Activated T-helper 17 cell treated with anti-CD3 and anti-CD28 coated beads, Interleukin-2, amount 50 U/mL, for 72 hours (primary cell): ENCODE results near the gene TAS2R41. TPM values are rescaled to one million over a fixed set of nuclear protein-coding genes. Genes with fewer than 3 reads are reported as not detected.
"Not testable (repeated sequence)": the region's sequence is repeated elsewhere in the genome, so short reads cannot be mapped to it uniquely, and the experiment has no call there.

ENCODE experiments used
- ATAC-seq: fragments of 150-1000 bp; cut with Tn5 transposase; replicated peaks from 2 replicates; pipeline ENCODE4 v1.10.0; 2021; ENCODE audit warnings: mild to moderate bottlenecking, moderate library complexity
- H3K27ac Mint-ChIP-seq: one replicate; pipeline ENCODE4 v1.8.0; 2022; ENCODE audit warnings: mixed read lengths
- H3K27me3 Mint-ChIP-seq: one replicate; pipeline ENCODE4 v1.8.0; 2022; ENCODE audit warnings: mixed read lengths
- H3K36me3 Mint-ChIP-seq: one replicate; pipeline ENCODE4 v1.8.0; 2022; ENCODE audit warnings: low read depth, mild to moderate bottlenecking, mixed read lengths
- H3K4me1 Mint-ChIP-seq: one replicate; pipeline ENCODE4 v1.8.0; 2022; ENCODE audit warnings: mixed read lengths
- H3K4me3 Mint-ChIP-seq: one replicate; pipeline ENCODE4 v1.8.0; 2022; ENCODE audit warnings: mild to moderate bottlenecking, mixed read lengths
- H3K9me3 Mint-ChIP-seq: one replicate; pipeline ENCODE4 v1.8.0; 2022; ENCODE audit warnings: mixed read lengths
- total RNA-seq, 2 donors: library from RNA; stranded (reverse); gene quantifications; one replicate each; pipeline ENCODE4 v1.2.3, GENCODE V29; 2022

The TAS2R41 gene
- total RNA-seq, 2 donors from 2014 or later: not detected

DNA sequence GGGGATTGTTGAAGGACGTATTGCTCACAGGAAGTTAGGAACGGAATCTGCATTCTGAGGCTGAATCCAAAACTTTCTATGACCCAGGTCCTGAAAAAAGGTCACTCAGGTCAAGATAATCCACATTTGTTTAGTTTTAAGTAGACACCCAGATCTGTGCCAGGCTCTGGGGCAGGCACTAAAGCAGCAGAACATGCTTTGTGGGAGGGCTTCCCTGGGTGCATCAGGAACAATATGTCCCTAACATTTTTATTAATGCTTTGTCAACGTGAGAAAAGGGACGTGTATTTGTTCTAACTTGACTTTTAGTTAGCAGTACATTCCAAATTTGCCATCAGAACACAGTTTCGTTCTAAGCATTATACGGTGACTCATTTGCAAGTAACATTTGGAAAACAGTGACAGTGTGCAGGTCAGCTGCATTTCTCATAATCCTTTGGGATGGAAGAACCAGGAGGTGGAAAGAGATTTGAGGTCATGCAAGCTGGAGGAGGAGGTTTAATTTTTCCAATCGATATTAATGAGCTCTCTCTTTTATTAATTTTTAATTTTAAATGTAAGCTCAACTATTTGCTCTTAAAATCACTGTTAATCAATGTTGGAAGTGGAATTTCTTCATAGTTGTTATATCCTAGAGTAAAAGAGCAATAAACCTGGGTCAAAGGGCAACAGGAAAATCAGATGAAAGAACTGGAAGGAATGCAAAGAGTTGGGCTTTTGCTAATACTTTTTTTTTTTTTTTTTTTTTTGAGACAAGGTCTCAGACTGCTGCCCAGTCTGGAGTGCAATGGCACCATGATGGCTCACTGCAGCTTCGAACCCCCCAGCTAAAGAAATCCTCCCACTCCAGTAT is 35.0 kb downstream of the TAS2R41 start:
- Mint-ChIP-seq H3K36me3 (no peaks in the 10 kb centered on the region), H3K27me3 (no peaks in the 10 kb centered on the region), H3K4me1 (no peaks in the 10 kb centered on the region), H3K4me3 (no peak overlapping the region), H3K9me3 (no peaks in the 10 kb centered on the region), H3K27ac (no peak overlapping the region)
- no peak for ATAC-seq

DNA sequence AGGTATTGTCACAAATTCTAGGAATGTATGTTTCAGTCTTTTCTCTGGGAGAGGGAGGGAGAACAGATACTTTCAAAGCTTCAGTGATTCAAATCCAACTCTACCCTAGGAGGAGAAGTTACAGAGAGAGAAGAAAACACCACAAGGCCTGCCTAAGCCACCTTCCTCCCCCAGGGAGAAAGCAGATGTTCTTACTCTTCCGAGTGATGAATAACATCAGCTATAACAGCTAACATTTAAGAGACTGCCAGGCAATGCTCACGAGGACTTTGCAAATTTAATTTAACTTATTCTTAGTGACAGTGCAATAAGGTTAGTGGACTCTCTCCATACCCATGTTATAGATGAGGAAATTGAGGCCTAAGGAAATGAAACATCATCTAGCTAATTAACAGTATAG is 36.8 kb downstream of the TAS2R41 start:
- Mint-ChIP-seq H3K36me3 (no peaks in the 10 kb centered on the region), H3K27me3 (no peaks in the 10 kb centered on the region), H3K9me3 (no peaks in the 10 kb centered on the region), H3K4me3 (no peak overlapping the region), H3K4me1 (no peaks in the 10 kb centered on the region), H3K27ac (no peak overlapping the region)
- no peak for ATAC-seq

DNA sequence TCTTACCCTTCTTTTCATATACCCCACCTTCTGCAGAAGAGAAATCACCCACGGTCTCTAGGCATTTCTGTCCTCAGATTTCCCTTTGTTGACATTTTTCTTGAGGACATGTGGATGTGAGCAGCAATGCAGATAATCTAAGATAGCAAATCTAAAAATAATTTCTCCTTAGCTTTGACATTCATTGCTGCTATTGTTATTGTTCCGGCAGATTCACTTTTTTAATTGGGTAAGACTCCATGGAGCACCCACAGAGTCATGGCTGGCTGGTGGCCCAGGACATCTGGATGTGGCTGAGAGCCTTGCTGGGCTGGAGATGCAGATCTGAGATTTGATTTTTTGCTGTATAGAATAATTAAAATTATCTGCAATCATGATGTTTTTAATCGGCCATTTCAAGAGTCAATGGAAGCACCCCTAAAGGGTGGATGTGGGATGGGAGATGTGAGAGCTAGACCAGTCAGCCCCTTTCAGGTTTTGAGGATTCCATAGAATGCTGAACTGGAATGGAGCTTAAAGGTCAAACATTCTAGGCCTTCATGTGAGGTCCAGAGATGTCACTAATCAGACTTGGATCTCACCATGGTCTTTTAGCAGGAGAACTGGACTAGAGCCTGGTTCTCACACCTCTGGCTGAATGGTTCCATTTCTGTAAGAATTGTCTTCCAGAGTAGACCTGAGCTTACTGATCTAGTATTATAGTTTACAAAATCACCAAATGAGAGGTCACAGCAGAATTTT is 37.5 kb downstream of the TAS2R41 start:
- Mint-ChIP-seq H3K4me1 (no peaks in the 10 kb centered on the region), H3K27me3 (no peaks in the 10 kb centered on the region), H3K4me3 (no peak overlapping the region), H3K36me3 (no peaks in the 10 kb centered on the region), H3K9me3 (no peaks in the 10 kb centered on the region), H3K27ac (no peak overlapping the region)
- ATAC-seq: no peak

DNA sequence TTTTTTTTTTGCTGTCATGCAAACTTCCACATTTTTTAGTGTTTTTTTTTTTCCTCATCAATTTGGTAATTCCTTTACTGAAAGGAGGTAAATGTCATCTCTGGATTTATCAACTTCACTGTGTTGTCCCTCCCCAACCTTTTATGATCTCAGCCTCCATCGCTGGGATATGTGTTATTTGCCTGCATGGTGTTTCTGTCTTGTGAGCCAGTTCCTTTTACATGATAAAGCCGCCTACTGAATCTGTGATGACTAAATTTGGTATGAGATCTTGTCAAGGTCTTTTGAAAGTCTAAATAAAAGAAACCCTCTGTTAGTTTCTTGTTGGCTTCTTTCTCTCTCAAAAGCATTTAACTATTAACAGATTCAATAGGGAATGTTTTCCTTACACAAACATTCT is 39.3 kb downstream of the TAS2R41 start:
- no peak overlapping the region for H3K27ac Mint-ChIP-seq
- no peaks in the 10 kb centered on the region for H3K36me3 Mint-ChIP-seq
- no peaks in the 10 kb centered on the region for H3K4me1 Mint-ChIP-seq
- H3K4me3 Mint-ChIP-seq: no peak overlapping the region
- ATAC-seq: no peak
- H3K27me3 Mint-ChIP-seq: no peaks in the 10 kb centered on the region
- no peaks in the 10 kb centered on the region for H3K9me3 Mint-ChIP-seq

DNA sequence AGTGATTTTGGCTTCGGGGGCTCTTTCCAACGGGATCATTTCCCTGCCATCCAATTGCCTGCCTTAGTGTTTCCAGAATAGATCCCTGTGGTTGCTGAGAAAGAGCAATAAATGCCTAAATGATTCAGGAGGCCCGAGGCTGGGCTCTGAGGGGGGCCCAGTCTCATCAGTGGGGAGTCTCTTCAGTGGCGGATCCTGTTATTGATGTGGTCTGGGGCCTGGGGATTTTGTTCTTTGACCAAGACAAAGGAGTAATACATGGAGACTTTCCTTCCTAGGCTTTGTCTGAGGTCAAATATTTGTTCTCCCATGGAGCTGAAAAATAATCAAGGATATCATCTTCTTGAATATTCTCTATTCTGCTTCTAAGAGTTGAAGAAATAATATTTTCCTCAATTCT is 40.8 kb downstream of the TAS2R41 start:
- no peaks in the 10 kb centered on the region for H3K36me3 Mint-ChIP-seq
- H3K27ac Mint-ChIP-seq: no peak overlapping the region
- no peaks in the 10 kb centered on the region for H3K9me3 Mint-ChIP-seq
- H3K4me3 Mint-ChIP-seq: no peak overlapping the region
- H3K4me1 Mint-ChIP-seq: no peaks in the 10 kb centered on the region
- ATAC-seq: no peak
- H3K27me3 Mint-ChIP-seq: no peaks in the 10 kb centered on the region

DNA sequence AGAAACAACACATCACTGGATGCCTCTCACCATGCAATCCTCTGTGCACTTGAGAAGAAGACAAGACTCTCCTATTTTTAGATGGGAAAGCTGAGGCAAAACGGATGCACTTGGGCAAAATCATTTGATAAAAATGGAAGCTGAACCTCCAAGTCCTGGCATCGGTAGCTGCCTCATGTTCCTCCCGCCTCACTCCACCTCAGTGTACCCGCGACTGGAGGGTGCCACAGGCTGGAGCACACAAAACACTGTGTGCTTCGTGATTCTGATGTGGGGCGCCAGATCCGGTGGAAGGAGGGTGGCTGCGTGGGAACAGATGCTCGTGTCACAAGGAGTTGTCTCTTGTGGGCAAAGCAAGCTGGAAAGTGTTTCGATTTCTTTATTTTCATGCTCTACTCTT is 41.3 kb downstream of the TAS2R41 start:
- Mint-ChIP-seq H3K27me3 (no peaks in the 10 kb centered on the region), H3K9me3 (no peaks in the 10 kb centered on the region), H3K27ac (no peak overlapping the region), H3K4me1 (no peaks in the 10 kb centered on the region), H3K4me3 (no peak overlapping the region), H3K36me3 (no peaks in the 10 kb centered on the region)
- ATAC-seq: no peak

DNA sequence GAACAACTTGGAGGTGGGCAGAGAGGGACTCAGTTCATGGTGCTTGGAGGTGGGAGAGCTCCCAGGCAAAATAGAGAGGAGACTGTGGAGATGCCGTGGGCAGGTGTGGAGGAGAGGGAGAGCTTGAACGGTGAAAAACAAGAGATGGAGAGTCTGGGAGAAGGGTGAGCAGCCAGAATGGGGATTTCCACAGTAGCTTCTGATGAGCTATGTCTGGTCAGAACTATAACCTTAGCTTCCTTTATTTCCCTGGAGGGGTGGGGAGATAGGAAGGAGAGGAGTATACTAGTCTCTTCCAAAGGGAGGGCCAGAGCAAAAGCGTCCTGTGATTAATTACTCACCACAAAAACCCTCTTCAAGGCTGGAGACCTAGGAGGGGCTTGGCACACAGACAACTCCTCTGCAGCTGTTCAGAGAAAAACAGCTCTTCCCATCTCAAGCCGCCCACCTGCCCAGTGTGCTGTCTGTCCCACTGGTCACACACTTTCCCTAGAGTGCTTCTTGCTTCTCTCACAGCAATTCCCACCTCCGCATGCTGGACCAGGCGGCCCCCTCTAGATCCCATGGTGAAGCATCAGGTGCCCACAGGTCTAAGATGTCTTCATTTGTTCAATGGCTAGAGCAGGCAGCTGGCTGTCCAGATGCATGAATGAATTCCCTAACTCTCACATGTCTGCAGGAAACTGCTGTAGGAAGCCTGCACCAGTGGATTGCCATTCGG is 41.9 kb downstream of the TAS2R41 start:
- ATAC-seq: no peak
- H3K27me3 Mint-ChIP-seq: no peaks in the 10 kb centered on the region
- no peaks in the 10 kb centered on the region for H3K36me3 Mint-ChIP-seq
- H3K9me3 Mint-ChIP-seq: no peaks in the 10 kb centered on the region
- no peak overlapping the region for H3K27ac Mint-ChIP-seq
- no peaks in the 10 kb centered on the region for H3K4me1 Mint-ChIP-seq
- no peak overlapping the region for H3K4me3 Mint-ChIP-seq

DNA sequence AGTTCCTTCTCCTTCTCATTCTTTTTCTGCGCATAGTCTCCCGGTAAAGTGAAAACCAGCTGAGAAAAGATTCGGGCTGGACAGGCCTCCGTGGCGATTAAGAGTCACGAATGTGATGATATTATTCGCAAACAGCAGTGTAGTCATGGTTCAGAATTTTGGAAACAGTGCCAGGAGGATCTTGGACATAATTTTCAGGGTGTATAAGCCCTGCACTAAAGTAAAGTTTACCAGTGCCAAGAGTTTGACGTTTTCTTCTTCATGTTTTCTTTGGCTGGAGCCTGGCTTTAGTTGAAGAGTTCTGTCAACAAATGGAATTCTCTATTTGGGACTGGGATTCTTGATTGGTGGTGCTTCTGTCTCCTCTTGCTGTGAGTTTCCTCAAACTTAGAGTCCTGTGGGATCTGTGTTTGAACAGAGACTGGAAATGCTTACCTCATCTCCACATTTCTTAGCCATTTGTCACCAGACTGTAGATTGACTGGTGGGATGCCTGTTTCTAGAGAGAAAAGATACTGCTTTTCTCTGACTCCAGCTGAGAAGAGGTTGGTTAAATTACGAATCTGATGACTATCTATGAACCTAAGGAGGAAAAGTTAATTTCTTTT is 44.7 kb downstream of the TAS2R41 start:
- not testable (repeated sequence) for ATAC-seq, H3K4me3 Mint-ChIP-seq, H3K27me3 Mint-ChIP-seq, H3K27ac Mint-ChIP-seq, H3K4me1 Mint-ChIP-seq, H3K36me3 Mint-ChIP-seq, H3K9me3 Mint-ChIP-seq

Other genes starting within 250 kb of the TAS2R41 start
- gene GSTK1, start 214.4 kb upstream of the TAS2R41 start, total RNA-seq: 100 to 1,000 TPM; 214 to 269 TPM
- 1 to 10 TPM in 1 of 2 donors, under 1 TPM in 1; 0.86 to 1.9 TPM for gene TMEM139, start 192.9 kb upstream of the TAS2R41 start, total RNA-seq
- 100 to 1,000 TPM; 110 to 119 TPM for gene CASP2, start 189.5 kb upstream of the TAS2R41 start, total RNA-seq
- under 1 TPM in 1 of 2 donors, not detected in 1; 0.11 TPM for gene CLCN1, start 161.8 kb upstream of the TAS2R41 start, total RNA-seq
- gene FAM131B, start 115.2 kb upstream of the TAS2R41 start, total RNA-seq: 1 to 10 TPM in 1 of 2 donors, under 1 TPM in 1; 0.85 to 1.1 TPM
- gene ZYX, start 96.5 kb upstream of the TAS2R41 start, total RNA-seq: 100 to 1,000 TPM; 116 to 146 TPM
- gene EPHA1, start 69.0 kb upstream of the TAS2R41 start, total RNA-seq: 1 to 10 TPM in 1 of 2 donors, under 1 TPM in 1; 0.65 to 1.8 TPM
- not detected for gene TAS2R60, start 34.4 kb upstream of the TAS2R41 start, total RNA-seq
- 1 to 10 TPM in 1 of 2 donors, under 1 TPM in 1; 0.56 to 2.7 TPM for gene CTAGE15, start 93.9 kb downstream of the TAS2R41 start, total RNA-seq
- 100 to 1,000 TPM in 1 of 2 donors, 10 to 100 TPM in 1; 73.1 to 106 TPM for gene TCAF2, start 143.1 kb downstream of the TAS2R41 start, total RNA-seq